ENCODE measurements around the gene KLHL7.

DNA sequence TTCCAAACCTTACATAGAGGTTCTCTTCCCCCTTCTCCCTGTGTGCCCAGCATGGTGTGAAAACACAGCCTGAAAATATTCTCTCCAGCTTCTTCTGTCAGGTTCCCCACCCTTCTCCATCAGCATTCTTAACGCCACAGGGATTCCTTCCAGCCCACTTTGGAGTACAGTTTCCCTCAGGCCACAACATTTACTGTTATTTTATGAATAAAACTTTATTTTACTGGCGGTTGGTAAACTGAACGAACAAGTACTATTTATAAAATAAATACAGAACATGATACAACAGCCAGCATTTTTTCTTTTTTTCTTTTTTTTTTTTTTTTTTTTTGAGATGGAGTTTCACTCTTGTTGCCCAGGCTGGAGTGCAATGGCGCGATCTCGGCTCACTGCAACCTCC is 109.4 kb downstream of the KLHL7 start:
- TF ChIP-seq, protein P1, sequence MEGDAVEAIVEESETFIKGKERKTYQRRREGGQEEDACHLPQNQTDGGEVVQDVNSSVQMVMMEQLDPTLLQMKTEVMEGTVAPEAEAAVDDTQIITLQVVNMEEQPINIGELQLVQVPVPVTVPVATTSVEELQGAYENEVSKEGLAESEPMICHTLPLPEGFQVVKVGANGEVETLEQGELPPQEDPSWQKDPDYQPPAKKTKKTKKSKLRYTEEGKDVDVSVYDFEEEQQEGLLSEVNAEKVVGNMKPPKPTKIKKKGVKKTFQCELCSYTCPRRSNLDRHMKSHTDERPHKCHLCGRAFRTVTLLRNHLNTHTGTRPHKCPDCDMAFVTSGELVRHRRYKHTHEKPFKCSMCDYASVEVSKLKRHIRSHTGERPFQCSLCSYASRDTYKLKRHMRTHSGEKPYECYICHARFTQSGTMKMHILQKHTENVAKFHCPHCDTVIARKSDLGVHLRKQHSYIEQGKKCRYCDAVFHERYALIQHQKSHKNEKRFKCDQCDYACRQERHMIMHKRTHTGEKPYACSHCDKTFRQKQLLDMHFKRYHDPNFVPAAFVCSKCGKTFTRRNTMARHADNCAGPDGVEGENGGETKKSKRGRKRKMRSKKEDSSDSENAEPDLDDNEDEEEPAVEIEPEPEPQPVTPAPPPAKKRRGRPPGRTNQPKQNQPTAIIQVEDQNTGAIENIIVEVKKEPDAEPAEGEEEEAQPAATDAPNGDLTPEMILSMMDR (IDR thresholded peaks at IDR 0.05; ENCODE audit: low read length), result no peak
- no peak for TF ChIP-seq EZH2 (IDR thresholded peaks at IDR 0.05; ENCODE audit: borderline replicate concordance, low read length)

All from OCI-LY1 (cell line).